H1 (cell line): Measurements from ENCODE around the gene DGCR6. TPM values are rescaled to one million over a fixed set of nuclear protein-coding genes. Genes with fewer than 3 reads are reported as not detected.

Experiments
- CHD1 ChIP-seq: IDR thresholded peaks from 2 replicates; pipeline ENCODE4 v1.6.1; 2012; ENCODE audit warnings: low read depth, low read length, improper control_type of control experiment
- FOSL1 ChIP-seq: IDR thresholded peaks from 2 replicates; pipeline ENCODE4 v1.6.1; 2011; ENCODE audit warnings: mild to moderate bottlenecking, low read depth, low read length, moderate library complexity; ENCODE audit not compliant: insufficient read depth
- RBBP5 ChIP-seq: IDR thresholded peaks from 2 replicates; pipeline ENCODE4 v1.7.1; 2012; ENCODE audit warnings: low read depth, mild to moderate bottlenecking, inconsistent platforms, low read length, moderate library complexity, borderline replicate concordance
- RNF2 ChIP-seq: fragments of 200-900, 300-1000 bp; sonication (generic); IDR thresholded peaks from 2 replicates; pipeline ENCODE4 v1.7.1; 2016; ENCODE audit warnings: borderline replicate concordance, low read depth, mild to moderate bottlenecking, antibody characterized with exemption, low read length; ENCODE audit not compliant: poor library complexity, severe bottlenecking; ENCODE audit errors: missing control alignments
- SIRT6 ChIP-seq: IDR thresholded peaks from one replicate; pipeline ENCODE4 v1.7.1; 2012; ENCODE audit warnings: low read length, inconsistent platforms
- TAF1 ChIP-seq: IDR thresholded peaks from 2 replicates; pipeline ENCODE4 v1.6.1; 2011; ENCODE audit warnings: mild to moderate bottlenecking, low read depth, low read length
- polyA plus RNA-seq, 7 experiments: library from polyadenylated mRNA; depleted of rRNA in 3 of 7; stranded (reverse) in 5 of 7; unstranded in 2 of 7; fragments of >200 nt in 5 of 7; fragments of 200-250 nt in 2 of 7; gene quantifications; 1 replicate in 5 of 7; 2 replicates in 1 of 7; 4 replicates in 1 of 7; pipeline versions ENCODE4 v1.2.1 to v1.2.3, GENCODE V29; 2011 to 2013; ENCODE audit warnings: missing spikeins in 2 of 7, mixed read lengths in 2 of 7
- total RNA-seq: library from RNA; stranded (reverse); fragmentation: NEBNext Ultra II Directional; extraction: Animal tissue kit (Norgen Biotek cat#: 25700); gene quantifications from 2 replicates; pipeline ENCODE4 v1.2.1, GENCODE V29; 2021

Gene DGCR6
- total and polyA plus RNA-seq, 2 of the 8 experiments (the other 6 are each of a cell fraction or from before 2014, with no cell fraction given): 0.82 to 1.7 TPM

- no peak for TF ChIP-seq FOSL1
- no peak for TF ChIP-seq RNF2
- no peak for TF ChIP-seq SIRT6
- no peak for TF ChIP-seq RBBP5
- TF ChIP-seq CHD1: no peak
- TF ChIP-seq TAF1: no peak
These were observed 26.0 kb downstream of the DGCR6 start (continued) for GRCh38 chr22:18931905-18932652.
